ENCODE results near the gene VAMP1. TPM values are rescaled to one million over a fixed set of nuclear protein-coding genes. Genes with fewer than 3 reads are reported as not detected.

VAMP1 gene
- total RNA-seq, 2 donors from 2014 or later = 4.2 to 6.3 TPM

- DNase-seq = no peak
- intact Hi-C loops (cut with DNase I, micrococcal nuclease) = no loop called here
- ATAC-seq = no peak
Observed at GRCh38 chr12:6459004-6459337, 11.5 kb downstream of the VAMP1 start.

GRCh38 chr12:6458281-6459003 is 12.0 kb downstream of the VAMP1 start:
- ATAC-seq (no peak), DNase-seq (no peak)
- intact Hi-C loops (cut with DNase I, micrococcal nuclease) = no loop called here

GRCh38 chr12:6457220-6457945 is 13.1 kb downstream of the VAMP1 start:
- ATAC-seq = no peak

GRCh38 chr12:6452944-6453630 is 17.4 kb downstream of the VAMP1 start:
- DNase-seq (peak; percentile 79 to 84), ATAC-seq (peak; percentile 69)
- intact Hi-C loops (cut with DNase I, micrococcal nuclease) = no loop called here

More at GRCh38 chr12:6457220-6457945, 13.1 kb downstream of the VAMP1 start:
- DNase-seq = no peak
- intact Hi-C loops (cut with DNase I, micrococcal nuclease) = no loop called here

GRCh38 chr12:6452245-6452943 is 18.1 kb downstream of the VAMP1 start:
- DNase-seq (peak; percentile 65 to 78), ATAC-seq (peak; percentile 51)
- intact Hi-C loops (cut with DNase I, micrococcal nuclease) = no loop called here

GRCh38 chr12:6451348-6452244 is 18.9 kb downstream of the VAMP1 start, which contains the start of gene TAPBPL:
Gene TAPBPL, plus strand, starts transcription at chr12:6452042. Its CDS starts 207 bp downstream, at chr12:6452249.
- DNase-seq (peak; percentile 86 to 92), ATAC-seq (peak; percentile 84)
- intact Hi-C loops (cut with DNase I, micrococcal nuclease) = no loop called here

GRCh38 chr12:6450869-6451347 is 19.6 kb downstream of the VAMP1 start:
- DNase-seq (peak; percentile 62 to 66), ATAC-seq (no peak)
- intact Hi-C loops (cut with DNase I, micrococcal nuclease) = no loop called here

- ATAC-seq (no peak), DNase-seq (no peak)
- intact Hi-C loops (cut with DNase I, micrococcal nuclease) = no loop called here
Observed at GRCh38 chr12:6450091-6450868, 20.2 kb downstream of the VAMP1 start.

- ATAC-seq = peak; percentile 9
- peak in 1 of 2 donors; percentile 10 for DNase-seq
- intact Hi-C loops (cut with DNase I, micrococcal nuclease) = no loop called here
Observed at GRCh38 chr12:6444704-6445688, 25.5 kb downstream of the VAMP1 start, which contains the start of gene CD27. Gene CD27, plus strand, starts transcription at chr12:6444955. Its CDS starts 141 bp downstream, at chr12:6445096.

GRCh38 chr12:6444031-6444430 is 26.4 kb downstream of the VAMP1 start:
- no peak for DNase-seq
- no peak for ATAC-seq
- intact Hi-C loops (cut with DNase I, micrococcal nuclease) = no loop called here

- no peak for DNase-seq
- intact Hi-C loops (cut with DNase I, micrococcal nuclease) = no loop called here
- no peak for ATAC-seq
Observed at GRCh38 chr12:6443361-6443983, 27.0 kb downstream of the VAMP1 start.

- ATAC-seq = no peak
- intact Hi-C loops (cut with DNase I, micrococcal nuclease) = no loop called here
- no peak for DNase-seq
Observed at GRCh38 chr12:6442836-6443235, 27.6 kb downstream of the VAMP1 start.

GRCh38 chr12:6440391-6440790 is 30.1 kb downstream of the VAMP1 start:
- intact Hi-C loops (cut with DNase I, micrococcal nuclease) = no loop called here
- ATAC-seq (no peak), DNase-seq (no peak)

- DNase-seq (peak; percentile 1 to 10), ATAC-seq (no peak)
- intact Hi-C loops (cut with DNase I, micrococcal nuclease) = no loop called here
Observed at GRCh38 chr12:6438345-6438744, 32.1 kb downstream of the VAMP1 start.

GRCh38 chr12:6437586-6437985 is 32.9 kb downstream of the VAMP1 start:
- DNase-seq = no peak
- no peak for ATAC-seq
- intact Hi-C loops (cut with DNase I, micrococcal nuclease) = no loop called here

All from left colon (tissue), 2 donors.